GM12873 (cell line): ENCODE results near the gene SPRED2.

ENCODE experiments used
- CTCF ChIP-seq: IDR thresholded peaks from 2 replicates; pipeline ENCODE4 v1.5.1; 2012; ENCODE audit warnings: low read depth, mild to moderate bottlenecking, moderate library complexity, low read length, control low read depth; ENCODE audit not compliant: insufficient read depth; ENCODE audit errors: missing control alignments

Gene SPRED2

GRCh38 chr2:65291216-65292105 is 140.9 kb downstream of the SPRED2 start:
- TF ChIP-seq CTCF: no peak

GRCh38 chr2:65287364-65287763 is 145.0 kb downstream of the SPRED2 start:
- TF ChIP-seq CTCF: no peak

GRCh38 chr2:65282477-65283053 is 149.8 kb downstream of the SPRED2 start:
- no peak for TF ChIP-seq CTCF

- TF ChIP-seq CTCF: no peak
Measured at GRCh38 chr2:65281627-65282351, 150.6 kb downstream of the SPRED2 start.

- TF ChIP-seq CTCF: no peak
Measured at GRCh38 chr2:65279756-65280155, 152.6 kb downstream of the SPRED2 start.

- no peak for TF ChIP-seq CTCF
Measured at GRCh38 chr2:65278531-65278981, 153.8 kb downstream of the SPRED2 start.

GRCh38 chr2:65277791-65278483 is 154.5 kb downstream of the SPRED2 start:
- TF ChIP-seq CTCF: no peak
